Spleen (tissue), 7 donors: ENCODE results near the gene CD8A.

Source experiments
- POLR2A ChIP-seq, 3 donors: fragments of 450-650 bp; IDR thresholded peaks; one replicate each; pipeline ENCODE4 v1.5.1; 2017; ENCODE audit warnings: antibody characterized with exemption in 3 of 3, mild to moderate bottlenecking in 1 of 3
- POLR2AphosphoS5 ChIP-seq, 3 donors: sonication (generic); formaldehyde crosslinking; IDR thresholded peaks; one replicate each; pipeline ENCODE4 v1.5.1; 2017; ENCODE audit warnings: antibody characterized with exemption in 3 of 3
- TF ChIP-seq, protein P1 (sequence below), 11 experiments: fragments of 200-600 bp in 7 of 11; fragments of 450-650 bp in 4 of 11; sonication (generic) in 4 of 11; IDR thresholded peaks in 8 of 11; conservative IDR thresholded peaks in 3 of 11; 1 replicate in 7 of 11; 2 replicates in 4 of 11; pipeline versions ENCODE4 v1.4.0 to v1.8.0; 2016 to 2021; ENCODE audit warnings: antibody characterized with exemption in 11 of 11, inconsistent platforms in 4 of 11, mild to moderate bottlenecking in 1 of 11
- donor health status: DM: no; HTN: no; CAD: no; lungs with moderate emphysema.
- donor health status: DM: no; HTN: no; CAD: no.
- donor health status: DM: no; HTN: no; CAD: no.

DNA sequence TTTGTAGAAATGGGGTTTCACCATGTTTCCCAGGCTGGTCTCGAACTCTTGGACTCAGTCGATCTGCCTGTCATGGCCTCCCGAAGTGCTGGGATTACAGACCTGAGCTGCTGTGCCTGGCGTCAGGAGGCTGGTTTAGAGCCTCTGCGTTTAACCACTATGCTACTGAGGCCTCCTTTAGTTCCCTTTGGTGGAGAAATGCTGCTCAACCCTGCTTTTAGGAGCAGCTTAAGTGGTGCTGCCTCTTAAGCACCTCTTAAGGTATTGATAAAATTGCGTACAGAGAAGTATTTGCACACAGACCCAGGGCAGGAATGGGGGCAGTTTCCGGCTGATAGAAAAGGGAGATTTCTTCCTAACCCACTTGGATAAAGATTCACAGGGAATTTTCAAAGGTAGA lies 8.0 kb downstream of the CD8A start:
- TF ChIP-seq, protein P1, sequence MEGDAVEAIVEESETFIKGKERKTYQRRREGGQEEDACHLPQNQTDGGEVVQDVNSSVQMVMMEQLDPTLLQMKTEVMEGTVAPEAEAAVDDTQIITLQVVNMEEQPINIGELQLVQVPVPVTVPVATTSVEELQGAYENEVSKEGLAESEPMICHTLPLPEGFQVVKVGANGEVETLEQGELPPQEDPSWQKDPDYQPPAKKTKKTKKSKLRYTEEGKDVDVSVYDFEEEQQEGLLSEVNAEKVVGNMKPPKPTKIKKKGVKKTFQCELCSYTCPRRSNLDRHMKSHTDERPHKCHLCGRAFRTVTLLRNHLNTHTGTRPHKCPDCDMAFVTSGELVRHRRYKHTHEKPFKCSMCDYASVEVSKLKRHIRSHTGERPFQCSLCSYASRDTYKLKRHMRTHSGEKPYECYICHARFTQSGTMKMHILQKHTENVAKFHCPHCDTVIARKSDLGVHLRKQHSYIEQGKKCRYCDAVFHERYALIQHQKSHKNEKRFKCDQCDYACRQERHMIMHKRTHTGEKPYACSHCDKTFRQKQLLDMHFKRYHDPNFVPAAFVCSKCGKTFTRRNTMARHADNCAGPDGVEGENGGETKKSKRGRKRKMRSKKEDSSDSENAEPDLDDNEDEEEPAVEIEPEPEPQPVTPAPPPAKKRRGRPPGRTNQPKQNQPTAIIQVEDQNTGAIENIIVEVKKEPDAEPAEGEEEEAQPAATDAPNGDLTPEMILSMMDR (IDR thresholded peaks at IDR 0.05 in 8 of 11, conservative IDR thresholded peaks at IDR 0.05 in 3 of 11), result no peak
- peak in 1 of 3 donors; percentile 21 for TF ChIP-seq POLR2AphosphoS5 (IDR thresholded peaks at IDR 0.05)
- no peak for TF ChIP-seq POLR2A (IDR thresholded peaks at IDR 0.05)
